Amygdala (tissue), 56 donors: Measurements from ENCODE around the gene EPB41L5.
A peak's percentile ranks its signal among the peaks of the same experiment; 100 is the strongest.
"Not testable (repeated sequence)": the region's sequence is repeated elsewhere in the genome, so short reads cannot be mapped to it uniquely, and the experiment has no call there.

ENCODE experiments used
- DNase-seq, 56 donors: peaks; one replicate each; lab custom pipeline; 2025; lab: John Stamatoyannopoulos, UW

EPB41L5 gene

GRCh38 chr2:120189189-120189588 is 176.3 kb downstream of the EPB41L5 start:
- no peak for DNase-seq

- no peak for DNase-seq
These were observed 179.4 kb downstream of the EPB41L5 start for GRCh38 chr2:120192280-120192679.

- DNase-seq, result no peak
These were observed 182.7 kb downstream of the EPB41L5 start for GRCh38 chr2:120195553-120195952.

- DNase-seq, result not testable (repeated sequence)
These were observed 187.1 kb downstream of the EPB41L5 start for GRCh38 chr2:120199817-120200459.

- no peak for DNase-seq
These were observed 190.6 kb downstream of the EPB41L5 start for GRCh38 chr2:120203251-120204021.

GRCh38 chr2:120204022-120204405 is 191.1 kb downstream of the EPB41L5 start:
- DNase-seq, result no peak

GRCh38 chr2:120204417-120204816 is 191.5 kb downstream of the EPB41L5 start:
- no peak for DNase-seq

GRCh38 chr2:120204945-120205670 is 192.2 kb downstream of the EPB41L5 start:
- no peak for DNase-seq

GRCh38 chr2:120206022-120206581 is 193.2 kb downstream of the EPB41L5 start:
- peak in 1 of 56 donors; percentile 6 for DNase-seq

- no peak for DNase-seq
These were observed 195.8 kb downstream of the EPB41L5 start for GRCh38 chr2:120208381-120209353.

- no peak for DNase-seq
These were observed 196.8 kb downstream of the EPB41L5 start for GRCh38 chr2:120209427-120210269.

GRCh38 chr2:120210270-120210693 is 197.4 kb downstream of the EPB41L5 start:
- DNase-seq, result no peak

GRCh38 chr2:120218181-120218580 is 205.3 kb downstream of the EPB41L5 start:
- DNase-seq, result no peak

GRCh38 chr2:120219291-120219690 is 206.4 kb downstream of the EPB41L5 start:
- DNase-seq, result no peak

GRCh38 chr2:120219766-120220165 is 206.9 kb downstream of the EPB41L5 start:
- no peak for DNase-seq

GRCh38 chr2:120220756-120221155 is 207.9 kb downstream of the EPB41L5 start:
- no peak for DNase-seq

GRCh38 chr2:120221616-120222015 is 208.7 kb downstream of the EPB41L5 start:
- DNase-seq, result no peak

- peak in 2 of 56 donors; percentile 21 to 39 for DNase-seq
These were observed 209.5 kb downstream of the EPB41L5 start for GRCh38 chr2:120222186-120223033.
